HG03039 (cell line): ENCODE measurements around the gene WDR43.
"Not testable (repeated sequence)": the region's sequence is repeated elsewhere in the genome, so short reads cannot be mapped to it uniquely, and the experiment has no call there.

Source experiments
- ATAC-seq: cut with Tn5 transposase; IDR thresholded peaks from one replicate; pipeline ENCODE4 v1.9.1; 2021; ENCODE audit warnings: mild to moderate bottlenecking, moderate library complexity; ENCODE audit not compliant: unreplicated experiment

Gene WDR43

DNA sequence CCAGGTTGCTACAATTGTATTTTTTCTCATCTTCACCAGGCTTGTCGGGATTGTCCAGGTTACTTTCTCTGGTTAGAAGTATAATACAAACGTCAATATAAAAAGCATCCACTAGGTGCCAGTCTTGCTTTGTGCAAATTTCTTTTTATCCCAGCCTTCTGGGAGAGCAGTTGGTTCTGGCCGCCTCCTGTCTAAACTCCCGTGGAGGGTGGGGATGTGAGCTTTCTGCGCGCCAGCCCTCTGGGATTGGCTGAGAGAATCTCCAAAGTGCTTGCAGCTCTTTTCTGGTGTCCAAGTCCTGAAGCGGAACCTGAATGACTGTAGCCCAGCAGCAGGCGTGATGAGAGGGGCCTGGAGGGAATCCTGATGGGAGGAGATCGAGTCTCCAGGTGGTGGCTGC, 64.2 kb downstream of the WDR43 start:
- no peak for ATAC-seq

DNA sequence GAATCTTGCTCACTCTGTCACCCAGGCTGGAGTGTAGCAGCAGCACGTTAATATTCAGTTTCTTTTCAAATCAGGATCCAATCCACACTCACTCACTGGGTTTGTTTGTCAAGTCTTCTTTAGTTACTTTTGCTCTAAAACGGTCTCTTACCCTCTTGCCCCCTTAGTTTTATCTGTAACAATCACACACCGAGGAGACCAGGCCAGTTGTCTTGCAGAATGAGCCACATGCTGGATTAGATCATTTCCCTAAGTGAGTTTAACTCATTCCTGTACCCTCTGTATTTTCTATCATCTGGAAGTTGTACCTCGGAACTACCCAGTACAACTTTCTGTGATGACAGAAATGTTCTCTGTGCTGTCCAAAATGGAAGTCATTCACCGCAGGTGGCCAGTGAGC, 65.9 kb downstream of the WDR43 start:
- ATAC-seq = no peak

DNA sequence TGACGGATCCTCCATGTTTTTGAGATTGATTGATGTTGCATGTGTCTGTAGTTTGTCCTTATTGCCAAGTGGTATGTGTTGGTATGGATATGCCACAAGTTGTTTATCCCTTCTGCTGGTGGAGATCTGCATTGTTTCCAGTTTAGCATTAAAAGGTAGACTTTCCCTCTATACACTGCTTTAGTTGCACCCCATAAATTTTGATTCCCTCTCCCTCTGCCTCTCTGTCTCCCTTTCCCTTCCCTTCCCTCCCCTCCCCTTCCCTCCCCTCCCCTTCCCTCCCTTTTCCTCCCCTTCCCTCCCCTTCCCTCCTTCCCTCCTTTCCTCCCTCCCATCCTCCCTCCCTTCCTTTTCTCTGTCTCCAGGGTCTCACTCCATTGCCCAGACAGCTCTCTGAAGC, 68.0 kb downstream of the WDR43 start:
- ATAC-seq = no peak

DNA sequence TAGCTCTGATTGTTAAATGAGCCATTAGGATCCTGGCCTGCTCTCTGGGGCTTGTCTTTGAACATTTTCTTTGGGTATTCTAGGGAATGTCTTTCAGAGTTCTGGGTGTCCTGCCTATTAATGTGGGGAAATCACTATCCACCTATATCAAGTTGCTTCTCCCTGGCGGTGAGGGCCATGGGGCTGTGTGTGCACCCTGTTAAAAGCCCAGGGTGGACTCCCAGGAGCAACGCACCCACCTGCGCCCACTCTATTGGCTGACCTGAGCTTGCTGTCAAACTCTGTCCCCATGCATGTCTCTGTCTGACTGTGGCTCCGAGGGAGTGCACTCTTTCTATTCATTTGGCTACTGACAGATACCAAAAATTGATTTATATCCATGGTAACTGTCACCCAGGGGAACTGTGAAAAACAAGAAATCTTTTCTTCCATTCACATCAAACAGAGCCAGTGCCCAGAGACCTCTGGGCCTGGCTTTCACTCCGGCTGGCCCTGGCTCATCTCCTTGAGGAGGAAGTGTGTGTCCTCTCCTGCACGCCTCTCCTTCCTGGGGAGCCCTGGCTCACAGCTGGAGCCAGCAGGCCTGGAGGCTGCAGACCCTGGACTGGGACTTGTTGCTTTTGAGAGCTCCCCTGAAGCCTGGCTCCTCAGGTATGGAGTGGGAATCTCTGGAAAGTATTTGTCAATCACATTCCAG, 76.1 kb downstream of the WDR43 start:
- ATAC-seq = no peak

DNA sequence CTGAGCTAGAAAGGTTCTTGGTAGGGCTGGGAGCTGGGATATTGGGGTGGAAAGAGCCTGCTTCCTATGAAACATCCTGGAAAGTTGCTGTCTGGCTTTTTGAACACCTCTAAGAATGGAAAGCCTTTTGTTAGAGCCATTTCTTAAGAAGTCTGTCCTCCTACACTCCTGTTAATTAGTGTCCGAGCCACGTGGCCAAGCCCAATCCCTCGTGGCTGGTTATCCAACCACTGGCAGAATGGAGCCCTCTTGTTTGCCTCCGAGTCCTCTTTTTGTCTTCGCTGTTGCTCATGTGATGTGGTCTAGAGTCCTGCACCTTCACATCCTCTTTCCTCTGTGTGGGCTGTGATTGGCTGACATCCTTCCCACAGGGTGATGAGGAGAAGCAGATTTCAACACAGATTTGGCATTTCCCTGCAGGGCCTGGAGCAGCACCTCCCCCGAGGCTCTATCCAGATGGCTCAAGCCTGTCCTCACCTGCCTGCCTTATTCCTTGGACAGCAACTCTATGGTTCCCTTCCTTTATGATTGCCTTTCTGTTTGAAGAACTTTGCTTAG, 78.4 kb downstream of the WDR43 start:
- ATAC-seq = no peak

DNA sequence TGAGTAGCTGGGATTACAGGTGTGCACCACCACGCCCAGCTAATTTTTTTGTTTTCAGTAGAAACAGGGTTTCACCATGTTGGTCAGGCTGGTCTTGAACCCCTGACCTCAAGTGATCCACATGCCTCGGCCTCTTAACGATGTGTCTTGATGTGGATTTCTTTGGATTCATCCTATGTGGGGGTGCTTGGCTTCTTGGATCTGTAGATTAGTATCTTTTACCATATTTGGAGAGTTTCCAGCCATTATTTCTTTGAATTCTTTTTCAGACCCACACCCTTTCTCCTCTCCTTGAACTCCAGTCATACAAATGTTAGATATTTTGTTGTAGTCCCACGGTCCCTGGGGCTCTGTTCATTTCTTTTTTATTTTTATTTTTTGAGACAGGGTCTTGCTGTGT, 79.8 kb downstream of the WDR43 start:
- no peak for ATAC-seq

- no peak for ATAC-seq
Measured at GRCh38 chr2:28975671-28976070, 81.2 kb downstream of the WDR43 start.

- no peak for ATAC-seq
Measured at GRCh38 chr2:28976584-28976983, 82.1 kb downstream of the WDR43 start.

DNA sequence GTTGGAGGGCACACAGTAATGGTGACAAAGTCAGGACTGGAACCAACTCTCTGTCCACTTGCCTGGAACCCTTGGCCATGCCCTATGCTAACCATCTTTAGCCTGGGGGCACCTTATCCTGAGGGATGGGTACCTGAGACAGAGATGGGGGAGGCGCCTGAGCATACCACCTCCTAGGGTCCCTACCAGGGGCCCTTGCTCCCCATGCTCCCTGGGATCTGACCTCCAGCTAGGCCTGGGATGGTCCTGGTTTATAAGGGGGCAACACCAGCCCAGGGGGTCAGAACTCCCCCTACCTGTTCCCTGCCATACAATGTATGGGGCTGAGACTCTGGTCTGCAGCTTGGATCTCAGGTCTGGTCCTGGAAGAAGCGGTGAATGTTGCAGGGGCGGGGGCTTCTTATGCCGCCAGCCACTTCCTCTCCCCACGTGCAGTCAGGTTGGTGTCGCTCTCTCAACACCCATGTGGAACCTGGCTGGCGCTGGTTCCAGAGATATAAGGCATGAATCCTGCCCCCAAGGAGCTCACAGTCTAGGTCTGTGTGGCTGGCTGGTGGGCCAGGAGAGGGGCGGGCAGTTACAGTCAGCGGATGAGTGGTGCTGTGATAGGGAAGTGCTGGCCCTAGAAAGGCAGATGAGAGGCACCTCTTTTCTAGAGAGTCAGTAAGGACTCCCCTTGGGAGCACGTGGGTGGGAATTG, 82.9 kb downstream of the WDR43 start:
- ATAC-seq = no peak

- ATAC-seq = not testable (repeated sequence)
Measured at GRCh38 chr2:28978001-28978400, 83.5 kb downstream of the WDR43 start.

DNA sequence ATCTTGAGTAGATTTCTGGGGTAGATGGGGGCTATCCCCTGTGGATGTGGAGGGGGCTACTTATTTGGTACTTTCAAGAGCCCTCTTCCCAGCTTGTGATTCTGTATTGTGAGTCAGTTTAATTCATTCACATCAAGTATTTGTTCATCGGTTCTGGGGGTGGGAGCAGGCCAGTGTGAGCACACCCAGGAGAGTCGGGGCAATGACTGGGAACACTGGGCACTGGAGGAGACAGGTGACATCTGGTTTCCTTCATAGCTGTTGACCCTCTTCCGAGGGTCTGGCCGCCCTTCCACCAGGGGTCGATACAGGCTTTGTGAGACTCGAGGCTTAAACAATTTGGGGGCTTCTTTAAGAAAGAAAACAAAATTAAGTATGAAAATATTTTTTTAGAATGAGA, 84.1 kb downstream of the WDR43 start:
- ATAC-seq = no peak

GRCh38 chr2:28979041-28979440, 84.6 kb downstream of the WDR43 start:
- no peak for ATAC-seq

DNA sequence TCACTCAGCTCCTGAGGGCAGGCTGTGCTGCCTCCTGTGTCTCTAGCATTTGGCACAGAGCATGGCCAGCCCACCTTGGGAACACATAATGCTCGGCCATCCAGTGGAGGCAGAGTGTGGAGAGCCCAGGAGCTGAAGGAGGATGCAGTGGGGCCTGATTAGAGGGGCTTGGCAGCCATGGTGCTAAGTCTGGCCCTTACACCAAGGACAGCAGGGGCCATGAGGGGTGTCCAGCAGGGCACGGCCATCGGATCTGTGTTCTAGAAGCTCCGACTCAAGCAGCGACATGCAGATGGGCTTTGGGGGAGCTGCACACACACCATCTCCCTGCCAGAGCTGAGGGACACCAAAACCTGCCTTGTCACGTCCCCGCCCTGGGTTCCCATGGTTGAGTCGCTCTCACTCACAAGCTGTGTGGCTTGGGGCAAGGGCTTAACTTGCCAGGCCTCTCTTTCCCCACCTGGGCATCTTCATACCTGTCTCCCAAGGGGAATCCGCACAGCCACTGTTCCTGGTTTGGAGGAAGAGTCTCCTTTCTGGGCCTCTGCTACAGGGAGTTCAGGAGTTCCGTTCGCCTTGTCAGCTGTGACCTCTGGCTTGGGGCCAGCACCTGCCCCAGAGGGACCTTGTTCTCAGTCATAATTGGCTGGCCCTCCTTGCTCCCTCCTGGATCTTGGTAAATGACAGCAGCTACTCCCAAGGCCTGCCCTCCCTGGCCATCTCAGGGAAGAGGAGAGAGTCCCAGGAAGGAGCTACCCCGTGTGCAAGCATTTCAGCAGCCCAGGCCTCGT, 85.3 kb downstream of the WDR43 start:
- no peak for ATAC-seq

DNA sequence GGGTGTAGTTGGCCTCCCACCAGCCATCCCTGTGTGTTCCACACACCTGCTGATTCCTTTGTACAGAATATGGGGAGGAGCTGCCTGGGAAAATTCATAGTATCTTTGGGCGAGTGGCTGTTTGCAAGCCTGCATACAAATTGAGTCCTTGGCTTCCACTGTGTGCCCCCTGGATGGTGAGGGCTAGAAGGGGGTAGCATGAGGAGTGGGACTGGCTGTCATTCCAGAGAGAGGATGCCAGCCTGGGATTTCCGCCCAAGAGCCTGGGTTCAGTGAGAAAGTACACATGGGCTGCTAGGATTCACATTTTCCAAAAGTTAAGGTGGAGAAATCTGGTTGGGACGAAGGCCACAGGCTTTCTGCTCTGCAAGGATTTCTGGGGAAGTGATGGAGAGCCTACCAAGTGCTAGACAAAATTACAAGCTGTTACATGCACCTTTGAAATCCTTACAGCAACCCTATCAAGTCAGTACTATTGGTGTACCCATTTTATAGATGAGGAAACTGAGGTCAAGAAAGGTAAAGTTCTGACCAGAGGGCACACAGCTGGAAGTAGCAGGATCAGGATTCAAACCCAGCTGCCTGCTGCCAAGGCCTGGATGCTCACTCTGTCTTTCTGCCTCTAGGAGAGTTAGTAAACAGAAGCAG, 86.0 kb downstream of the WDR43 start:
- ATAC-seq = no peak

DNA sequence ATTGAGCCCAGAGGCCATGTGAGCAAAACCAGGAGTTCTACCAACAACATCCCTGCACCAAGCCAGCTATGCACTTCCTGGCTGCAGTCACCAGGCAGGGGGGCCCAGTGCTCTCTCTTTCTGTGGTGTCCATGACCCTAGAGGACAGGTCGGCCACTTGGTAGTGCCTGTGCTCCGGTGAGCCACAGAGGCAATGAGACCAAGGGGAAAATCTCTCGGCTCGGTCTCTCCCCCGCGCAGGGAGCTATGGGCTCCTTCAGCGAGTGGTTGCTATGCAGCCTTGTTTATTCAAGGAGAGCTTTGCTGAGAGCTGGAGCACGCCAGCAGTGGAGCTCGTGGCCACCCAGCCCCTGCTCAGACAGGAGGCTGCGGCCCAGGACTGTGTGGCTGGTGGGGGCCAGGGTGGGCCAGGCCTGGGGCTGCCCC, 86.6 kb downstream of the WDR43 start, which contains the start of gene TOGARAM2:
Gene TOGARAM2, plus strand, starts transcription at position 283 of the 426 bp plus-strand sequence. CDS start 13,537 bp downstream, outside the sequence.
- no peak for ATAC-seq

- ATAC-seq = no peak
Measured at GRCh38 chr2:28981620-28982376, 87.3 kb downstream of the WDR43 start.

- no peak for ATAC-seq
Measured at GRCh38 chr2:28982381-28982950, 88.0 kb downstream of the WDR43 start.

- no peak for ATAC-seq
Measured at GRCh38 chr2:28986429-28986828, 92.0 kb downstream of the WDR43 start.

- ATAC-seq = no peak
Measured at GRCh38 chr2:28989973-28990372, 95.5 kb downstream of the WDR43 start.

- no peak for ATAC-seq
Measured at GRCh38 chr2:28990445-28990844, 96.0 kb downstream of the WDR43 start.
